Measurements from ENCODE around the gene KRT36. TPM values are rescaled to one million over a fixed set of nuclear protein-coding genes. Genes with fewer than 3 reads are reported as not detected.

The KRT36 gene
- total RNA-seq, 4 donors from 2014 or later, result 0.38 TPM; not detected in 3

GRCh38 chr17:41536741-41537613 lies 47.3 kb upstream of the KRT36 start:
- no peak overlapping the region for H3K4me3 ChIP-seq
- H3K4me1 ChIP-seq, result peaks cover 12 to 55% (median 13%) of the 10 kb centered on the region in 3 donors

GRCh38 chr17:41535764-41536481 lies 46.2 kb upstream of the KRT36 start:
- Histone ChIP-seq H3K9me3 (no peaks in the 10 kb centered on the region), H3K4me3 (no peak overlapping the region), H3K36me3 (no peaks in the 10 kb centered on the region), H3K27ac (no peak overlapping the region), H3K27me3 (peaks cover 0 to 19% (median 0%) of the 10 kb centered on the region in 4 donors), H3K4me1 (peaks cover 12 to 51% (median 13%) of the 10 kb centered on the region in 3 donors)
- 65 to 69% methylated on average over 3 to 10 of the region's 15 CpGs for WGBS, 2 donors
- no peak for TF ChIP-seq POLR2A (IDR thresholded peaks at IDR 0.05)
- TF ChIP-seq, protein P1, sequence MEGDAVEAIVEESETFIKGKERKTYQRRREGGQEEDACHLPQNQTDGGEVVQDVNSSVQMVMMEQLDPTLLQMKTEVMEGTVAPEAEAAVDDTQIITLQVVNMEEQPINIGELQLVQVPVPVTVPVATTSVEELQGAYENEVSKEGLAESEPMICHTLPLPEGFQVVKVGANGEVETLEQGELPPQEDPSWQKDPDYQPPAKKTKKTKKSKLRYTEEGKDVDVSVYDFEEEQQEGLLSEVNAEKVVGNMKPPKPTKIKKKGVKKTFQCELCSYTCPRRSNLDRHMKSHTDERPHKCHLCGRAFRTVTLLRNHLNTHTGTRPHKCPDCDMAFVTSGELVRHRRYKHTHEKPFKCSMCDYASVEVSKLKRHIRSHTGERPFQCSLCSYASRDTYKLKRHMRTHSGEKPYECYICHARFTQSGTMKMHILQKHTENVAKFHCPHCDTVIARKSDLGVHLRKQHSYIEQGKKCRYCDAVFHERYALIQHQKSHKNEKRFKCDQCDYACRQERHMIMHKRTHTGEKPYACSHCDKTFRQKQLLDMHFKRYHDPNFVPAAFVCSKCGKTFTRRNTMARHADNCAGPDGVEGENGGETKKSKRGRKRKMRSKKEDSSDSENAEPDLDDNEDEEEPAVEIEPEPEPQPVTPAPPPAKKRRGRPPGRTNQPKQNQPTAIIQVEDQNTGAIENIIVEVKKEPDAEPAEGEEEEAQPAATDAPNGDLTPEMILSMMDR (IDR thresholded peaks at IDR 0.05), result no peak
- no peak for DNase-seq
- intact Hi-C loops (cut with DNase I), result no loop called here

More at GRCh38 chr17:41536741-41537613, 47.3 kb upstream of the KRT36 start:
- WGBS, 2 donors, result 78 to 87% methylated on average over 6 to 7 of the region's 7 CpGs
- Histone ChIP-seq H3K9me3 (no peaks in the 10 kb centered on the region), H3K27me3 (peaks cover 0 to 10% (median 0%) of the 10 kb centered on the region in 4 donors), H3K36me3 (no peaks in the 10 kb centered on the region), H3K27ac (no peak overlapping the region)
- TF ChIP-seq POLR2A (IDR thresholded peaks at IDR 0.05), result no peak
- TF ChIP-seq, protein P1 (IDR thresholded peaks at IDR 0.05), result no peak
- no peak for DNase-seq
- intact Hi-C loops (cut with DNase I), result no loop called here

DNA sequence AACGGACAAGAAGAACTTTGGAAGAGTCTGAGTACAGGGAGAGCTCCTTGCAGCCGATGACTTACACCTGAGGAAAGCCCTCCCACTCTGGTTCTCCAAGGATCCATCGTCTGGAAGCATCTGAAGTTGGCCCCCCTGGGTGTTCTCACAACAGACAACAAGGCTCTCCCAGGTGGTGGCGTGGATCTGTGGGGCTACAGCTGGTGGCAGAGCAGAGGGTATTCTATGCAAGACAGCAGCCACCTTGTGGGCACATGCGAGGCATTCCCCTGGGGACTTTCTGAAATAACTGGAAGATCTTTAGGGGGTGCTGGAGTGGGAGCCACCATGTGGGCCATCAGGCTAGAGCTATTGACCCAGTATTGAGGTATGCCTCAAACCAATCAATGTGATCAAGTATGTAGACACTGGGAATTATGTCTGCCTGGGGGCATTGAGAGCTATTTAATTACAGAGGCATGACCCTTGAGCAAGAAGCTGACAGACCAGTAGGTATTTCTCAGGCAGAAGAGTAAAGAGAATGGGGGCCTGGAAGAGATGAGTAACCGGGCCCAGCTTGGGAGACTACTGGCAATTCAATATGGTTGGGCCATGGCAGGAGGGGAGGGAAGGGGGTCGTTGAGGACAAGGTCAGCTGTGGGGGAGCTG lies 45.3 kb upstream of the KRT36 start:
- WGBS, 2 donors, result 70 to 80% methylated on average over 4 to 6 of the region's 7 CpGs
- DNase-seq, result no peak
- Histone ChIP-seq H3K27me3 (peaks cover 0 to 28% (median 0%) of the 10 kb centered on the region in 4 donors), H3K4me1 (peaks cover 12 to 57% (median 13%) of the 10 kb centered on the region in 3 donors), H3K27ac (no peak overlapping the region), H3K9me3 (no peaks in the 10 kb centered on the region), H3K36me3 (no peaks in the 10 kb centered on the region), H3K4me3 (no peak overlapping the region)
- TF ChIP-seq, protein P1 (IDR thresholded peaks at IDR 0.05), result no peak
- no peak for TF ChIP-seq POLR2A (IDR thresholded peaks at IDR 0.05)
- intact Hi-C loops (cut with DNase I), result no loop called here

DNA sequence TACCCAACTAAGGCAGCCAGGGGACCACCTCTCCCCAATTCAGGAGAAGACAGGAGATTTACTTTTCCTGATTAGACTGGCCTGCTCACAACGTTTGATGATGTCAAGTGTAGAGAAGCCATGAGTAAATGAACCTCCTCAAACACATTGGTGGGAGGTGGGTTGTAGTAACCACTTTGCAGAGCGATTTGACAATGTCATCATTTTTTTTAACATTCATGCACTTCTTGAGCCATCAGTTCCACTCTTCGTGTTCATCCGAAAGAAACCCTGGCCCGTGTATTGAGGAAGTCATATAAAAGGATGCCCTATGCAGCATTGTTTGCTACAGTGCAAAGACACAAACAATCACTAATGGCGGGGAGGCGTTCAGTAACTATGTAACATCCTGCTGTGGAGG lies 43.9 kb upstream of the KRT36 start:
- no peaks in the 10 kb centered on the region for H3K9me3 ChIP-seq
- no peak overlapping the region for H3K4me3 ChIP-seq
- H3K4me1 ChIP-seq, result peaks cover 10 to 65% (median 17%) of the 10 kb centered on the region in 3 donors
- no peaks in the 10 kb centered on the region for H3K36me3 ChIP-seq
- intact Hi-C loops (cut with DNase I), result no loop called here
- TF ChIP-seq, protein P1 (IDR thresholded peaks at IDR 0.05), result no peak
- no peak overlapping the region for H3K27ac ChIP-seq
- WGBS, 2 donors, result 78 to 87% methylated on average over 6 to 7 of the region's 7 CpGs
- DNase-seq, result no peak
- H3K27me3 ChIP-seq, result peaks cover 0 to 42% (median under 1%) of the 10 kb centered on the region in 4 donors
